GM21447 (cell line): ENCODE data around the gene NOP14.
A peak's percentile ranks its signal among the peaks of the same experiment; 100 is the strongest.
"Not testable (repeated sequence)": the region's sequence is repeated elsewhere in the genome, so short reads cannot be mapped to it uniquely, and the experiment has no call there.

Experiments
- ATAC-seq: cut with Tn5 transposase; IDR thresholded peaks from one replicate; pipeline ENCODE4 v1.9.1; 2021; ENCODE audit not compliant: unreplicated experiment

Gene NOP14

DNA sequence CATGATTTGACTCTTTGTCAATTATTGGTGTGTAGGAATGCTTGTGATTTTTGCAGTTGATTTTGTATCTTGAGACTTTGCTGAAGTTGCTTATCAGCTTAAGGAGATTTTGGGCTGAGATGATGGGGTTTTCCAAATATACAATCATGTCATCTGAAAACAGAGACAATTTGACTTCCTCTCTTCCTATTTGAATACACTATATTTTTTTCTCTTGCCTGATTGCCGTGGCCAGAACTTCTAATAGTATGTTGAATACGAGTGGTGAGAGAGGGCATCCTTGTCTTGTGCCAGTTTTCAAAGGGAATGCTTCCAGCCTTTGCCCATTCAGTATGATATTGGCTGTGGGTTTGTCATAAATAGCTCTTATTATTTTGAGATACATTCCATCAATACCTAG lies 44.9 kb downstream of the NOP14 start:
- not testable (repeated sequence) for ATAC-seq

DNA sequence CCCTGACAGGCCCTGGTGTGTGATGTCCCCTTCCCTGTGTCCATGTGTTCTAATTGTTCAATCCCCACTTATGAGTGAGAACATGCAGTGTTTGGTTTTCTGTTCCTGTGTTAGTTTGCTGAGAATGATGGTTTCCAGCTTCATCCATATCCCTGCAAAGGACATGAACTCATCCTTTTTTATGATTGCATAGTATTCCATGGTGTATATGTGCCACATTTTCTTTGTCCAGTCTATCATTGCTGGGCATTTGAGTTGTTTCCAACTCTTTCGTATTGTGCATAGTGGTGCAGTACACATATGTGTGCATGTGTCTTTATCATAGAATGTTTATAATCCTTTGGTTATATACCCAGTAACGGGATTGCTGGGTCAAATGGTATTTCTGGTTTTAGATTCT lies 46.5 kb downstream of the NOP14 start:
- not testable (repeated sequence) for ATAC-seq

DNA sequence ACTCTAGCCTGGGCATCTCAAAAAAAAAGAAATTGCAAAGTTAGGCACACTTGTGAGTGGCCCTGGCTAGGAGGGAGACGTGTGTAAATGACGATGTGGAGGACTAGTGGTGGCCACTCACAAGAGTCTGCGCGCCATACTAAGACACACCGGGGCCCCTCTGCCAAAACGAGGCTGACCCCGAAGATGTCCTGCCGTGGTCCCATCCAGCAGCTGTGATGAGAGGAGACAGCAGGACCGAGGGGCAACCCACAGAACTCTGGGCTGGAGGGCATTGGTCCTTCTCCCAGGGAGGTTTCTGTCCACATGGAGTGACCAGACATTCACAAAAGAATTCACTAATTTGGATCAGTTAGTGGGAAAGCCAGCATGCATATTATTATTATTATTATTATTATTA lies 47.4 kb downstream of the NOP14 start:
- ATAC-seq, result no peak

DNA sequence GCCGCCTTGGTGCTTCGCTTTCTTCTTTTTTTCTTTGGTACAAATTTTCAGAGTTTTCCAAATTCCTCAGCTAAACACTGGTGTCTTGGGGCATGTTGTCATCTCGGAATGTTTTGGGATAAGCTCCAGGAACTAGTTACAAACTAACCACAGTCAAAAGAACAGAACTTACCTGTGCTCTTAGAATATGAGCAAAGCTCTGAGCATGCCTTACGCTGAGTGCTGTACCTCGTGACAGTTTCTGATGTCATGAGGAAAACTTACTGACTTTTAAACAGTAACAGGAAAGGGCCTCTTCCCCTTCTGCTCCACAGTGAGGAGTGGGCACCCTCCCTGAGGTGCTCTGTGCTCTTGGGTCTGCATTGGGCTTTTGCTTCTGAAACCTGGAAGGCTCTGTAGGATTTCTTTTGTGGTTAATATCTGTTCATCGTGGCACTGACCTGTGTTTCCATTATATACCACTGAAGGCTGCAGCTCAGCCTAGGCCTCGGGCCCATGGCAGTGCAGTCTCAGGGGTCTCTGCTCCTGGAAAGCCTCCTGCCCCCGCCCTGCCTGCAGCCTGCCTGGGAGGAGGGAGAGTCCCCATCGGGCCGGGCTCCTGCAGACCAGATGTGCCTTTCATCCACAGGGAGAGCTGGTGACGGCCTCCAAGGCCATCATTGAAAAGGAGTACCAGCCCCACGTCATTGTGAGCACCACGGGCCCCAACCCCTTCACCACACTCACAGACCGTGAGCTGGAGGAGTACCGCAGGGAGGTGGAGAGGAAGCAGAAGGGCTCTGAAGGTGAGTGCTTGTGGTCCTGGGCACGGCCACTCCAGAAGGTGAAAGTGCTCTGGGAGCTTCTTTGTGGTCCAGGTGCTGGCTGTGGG lies 48.7 kb downstream of the NOP14 start:
- peak; percentile 57 for ATAC-seq

DNA sequence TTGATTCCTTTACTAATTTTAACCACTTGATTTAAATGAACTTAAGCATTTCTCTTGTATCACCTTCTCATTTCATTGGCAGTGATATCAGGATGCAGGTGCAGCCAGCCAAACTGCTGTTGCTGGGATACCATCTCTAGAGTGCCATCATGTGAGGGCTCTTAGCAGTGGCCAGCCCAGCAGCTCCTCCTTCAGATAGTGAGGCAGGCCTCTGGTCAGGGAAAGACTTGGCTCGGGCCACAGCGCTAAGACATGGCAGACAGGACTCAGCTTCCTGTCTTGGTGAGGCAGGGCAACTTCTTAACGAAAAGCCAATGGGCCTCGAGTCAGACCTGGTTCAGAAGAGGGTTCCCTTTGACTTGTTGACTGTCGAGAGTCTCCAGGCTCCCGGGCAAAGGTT lies 50.0 kb downstream of the NOP14 start:
- no peak for ATAC-seq

DNA sequence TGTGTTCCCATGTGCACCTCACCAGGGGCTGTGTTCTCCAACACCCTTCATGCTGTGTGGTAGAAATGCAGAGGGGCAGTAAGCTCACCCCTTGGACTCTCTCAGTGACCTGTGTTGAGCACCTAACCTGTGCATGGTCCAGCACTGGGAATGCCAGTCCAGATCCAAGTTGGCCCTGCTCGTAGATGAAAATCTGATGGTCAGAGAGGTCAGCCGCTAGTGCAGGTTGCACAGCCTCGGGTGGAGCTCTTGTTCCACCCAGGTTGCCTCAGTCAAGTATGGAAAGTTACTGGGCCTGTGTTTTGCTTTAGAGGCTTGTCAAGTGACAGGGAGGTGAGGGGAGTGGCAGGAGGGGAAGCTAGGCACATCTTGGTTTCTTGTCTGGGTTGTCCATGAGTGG lies 51.3 kb downstream of the NOP14 start:
- no peak for ATAC-seq

DNA sequence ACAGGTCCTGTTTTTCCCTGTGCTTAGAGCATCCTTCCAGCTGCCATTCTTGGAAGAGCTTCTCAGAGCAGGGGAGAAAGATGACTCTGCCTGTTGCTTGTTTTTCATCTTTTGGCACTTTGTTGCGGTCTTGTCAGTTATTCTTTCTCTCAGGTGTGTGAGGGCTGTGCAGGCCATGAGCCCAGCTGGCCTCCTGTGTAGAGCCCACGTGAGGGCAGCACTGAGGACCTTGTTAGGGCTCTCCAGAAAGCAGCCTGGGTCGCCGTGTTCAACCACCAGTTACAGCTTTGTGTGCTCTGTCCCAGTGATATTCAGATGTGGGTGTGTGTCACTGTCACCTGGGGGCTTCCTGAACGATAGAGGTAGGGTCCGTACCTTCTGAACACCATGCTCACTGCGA lies 52.8 kb downstream of the NOP14 start:
- ATAC-seq, result no peak

DNA sequence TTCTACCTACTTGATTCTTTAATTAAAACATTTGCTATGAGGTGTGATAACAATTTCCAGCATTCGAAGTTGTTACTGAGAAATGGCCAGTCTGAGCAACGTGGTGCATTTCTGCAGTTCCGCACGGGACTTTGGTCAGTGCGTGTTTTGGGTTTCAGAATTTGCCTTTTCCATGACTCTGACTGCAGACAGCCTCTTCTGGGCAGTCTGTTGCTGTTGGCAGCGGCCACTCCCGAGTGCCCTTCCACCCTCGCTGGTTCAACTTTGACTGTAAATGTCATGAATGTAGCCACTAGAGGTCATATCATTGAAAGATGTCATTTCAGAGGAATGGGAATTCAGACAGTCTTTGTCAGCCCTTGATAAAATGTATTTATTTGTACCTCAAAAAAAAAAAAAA lies 53.6 kb downstream of the NOP14 start:
- no peak for ATAC-seq

DNA sequence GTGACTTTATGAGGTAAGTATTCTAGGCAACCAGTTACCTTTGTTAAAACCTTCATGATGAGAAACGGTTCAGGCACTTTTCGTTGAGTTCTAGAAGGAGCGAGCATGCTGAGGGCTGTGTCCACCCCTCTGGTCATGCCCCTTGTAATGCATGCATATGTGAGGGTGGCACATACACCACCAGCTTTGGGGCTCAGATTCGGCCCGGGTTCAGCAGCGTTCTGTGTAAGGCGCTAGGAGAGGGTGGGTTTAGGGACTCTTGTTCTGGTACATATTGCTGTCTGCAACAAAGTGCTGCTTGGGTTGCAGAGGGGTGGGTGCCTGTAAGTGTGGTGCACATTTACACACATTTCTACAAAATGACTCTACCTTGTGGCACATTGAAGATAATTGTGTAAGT lies 54.5 kb downstream of the NOP14 start:
- no peak for ATAC-seq

DNA sequence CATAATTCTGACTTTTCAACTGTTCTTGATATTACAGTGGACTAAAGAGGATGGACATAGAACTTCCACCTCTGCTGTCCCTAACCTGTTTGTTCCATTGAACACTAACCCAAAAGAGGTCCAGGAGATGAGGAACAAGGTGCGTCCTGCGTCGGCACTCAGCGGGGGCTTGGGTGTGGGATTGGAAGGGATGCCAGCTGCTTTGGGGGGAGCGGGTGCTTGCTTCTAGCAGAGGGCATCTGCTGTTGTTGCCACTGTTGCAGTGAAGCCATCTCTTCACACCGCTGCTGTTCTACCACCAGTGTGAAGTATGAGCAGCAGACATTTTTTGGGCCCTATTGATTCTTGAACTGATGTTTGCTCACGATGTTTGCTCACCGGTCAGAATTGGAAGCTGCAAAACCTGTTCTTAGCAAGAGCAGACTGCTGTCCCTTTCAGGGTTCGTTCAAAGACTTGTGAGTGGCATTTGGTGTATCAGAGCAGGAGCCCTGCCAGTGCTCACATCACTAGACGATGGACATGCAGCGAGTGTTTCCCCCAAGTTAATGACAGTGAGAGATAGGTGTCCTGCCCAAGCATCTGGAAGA lies 55.4 kb downstream of the NOP14 start:
- no peak for ATAC-seq

DNA sequence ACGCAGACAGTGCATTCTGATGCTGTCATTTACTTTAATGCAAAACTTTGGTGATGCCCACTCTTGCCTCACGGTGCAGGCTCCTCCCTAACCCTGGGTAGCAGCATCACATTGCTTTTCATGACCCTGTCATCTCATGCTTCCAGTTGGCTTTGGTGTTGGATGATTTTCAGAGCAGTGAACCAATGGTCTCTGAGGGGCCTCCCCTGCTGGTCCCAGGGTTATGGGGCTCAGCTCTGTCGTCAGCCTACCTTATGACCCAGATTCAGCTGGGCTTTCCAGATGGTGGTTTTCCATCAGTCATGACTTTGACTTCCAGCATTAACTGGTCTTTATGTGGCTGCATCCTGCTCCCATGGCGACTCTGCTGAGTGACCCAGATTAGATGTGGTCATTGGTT lies 56.0 kb downstream of the NOP14 start:
- ATAC-seq, result no peak

DNA sequence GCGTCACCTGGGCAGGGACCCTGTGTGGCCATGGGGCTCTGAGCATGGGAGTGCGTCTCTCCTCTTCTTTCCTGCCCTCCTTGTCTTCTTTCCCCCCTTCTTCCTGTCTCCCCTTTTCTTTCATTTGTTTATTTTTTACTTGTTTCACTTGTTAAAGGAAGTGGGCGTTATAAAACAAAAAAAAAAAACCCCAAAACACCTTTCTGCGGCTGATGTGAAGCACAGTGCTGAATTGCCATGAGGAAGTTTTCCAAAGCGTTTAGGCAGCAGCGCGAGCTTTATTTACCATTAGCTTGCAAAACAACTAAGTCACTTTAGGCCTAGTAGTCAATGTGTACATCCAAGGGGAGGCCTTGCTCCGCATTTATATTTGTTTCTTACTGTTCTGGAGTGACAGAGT lies 57.0 kb downstream of the NOP14 start:
- ATAC-seq, result no peak

DNA sequence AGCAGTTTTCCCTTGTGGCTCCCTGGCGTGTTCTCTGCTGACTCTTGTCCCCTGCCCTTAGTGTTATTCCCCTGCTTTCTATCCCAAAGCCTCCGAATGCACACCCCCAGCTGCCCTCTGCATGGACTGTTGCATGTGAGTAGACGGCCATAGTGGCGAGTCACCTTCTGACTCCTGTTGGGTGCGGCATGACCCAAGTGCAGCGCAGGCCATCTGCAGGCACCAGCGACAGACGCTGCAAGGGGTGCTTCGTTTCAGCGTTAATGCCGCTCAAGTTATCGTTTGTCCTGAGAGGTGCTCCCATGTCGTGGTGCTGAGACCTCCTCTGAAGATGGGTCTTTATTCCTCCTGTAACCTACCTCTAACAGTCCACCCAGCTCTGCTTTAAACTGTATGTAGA lies 57.7 kb downstream of the NOP14 start:
- ATAC-seq, result no peak

DNA sequence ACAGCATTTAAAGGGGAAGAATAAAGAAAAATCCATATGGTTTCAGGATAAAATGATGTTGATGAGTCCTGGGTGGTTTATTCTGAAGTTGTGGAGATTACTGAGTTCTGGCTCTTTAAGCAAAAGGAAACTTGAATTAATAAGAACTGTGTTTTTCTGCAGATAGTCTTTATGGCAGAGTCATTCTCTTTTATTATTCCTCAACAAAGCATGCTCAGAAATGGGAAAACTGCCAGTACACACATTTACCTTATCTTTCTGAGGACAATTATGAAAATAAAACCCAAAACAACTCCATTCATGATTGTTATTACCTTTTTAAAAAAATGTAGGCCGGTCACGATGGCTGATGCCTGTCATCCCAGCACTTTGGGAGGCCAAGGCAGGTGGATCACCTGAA lies 61.1 kb downstream of the NOP14 start:
- ATAC-seq, result no peak

DNA sequence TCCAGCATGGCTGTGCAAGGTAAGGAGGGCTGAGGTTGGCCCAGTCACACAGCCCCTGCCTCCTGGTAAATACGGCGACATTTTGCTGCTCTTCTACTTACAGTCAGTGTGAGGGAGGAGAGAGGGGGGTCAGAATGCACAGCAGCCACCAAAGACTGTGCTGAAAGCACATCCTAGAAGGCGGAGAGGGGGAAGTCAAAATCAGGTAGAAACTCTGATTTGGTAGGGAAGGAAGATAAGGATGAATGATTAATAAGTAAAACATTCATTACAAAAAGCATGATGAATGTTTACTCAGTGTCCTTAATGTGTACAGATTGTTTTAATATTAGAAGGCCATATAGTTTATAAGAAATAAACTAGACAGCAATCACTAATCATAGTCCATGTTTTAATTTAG lies 62.0 kb downstream of the NOP14 start:
- ATAC-seq, result no peak

DNA sequence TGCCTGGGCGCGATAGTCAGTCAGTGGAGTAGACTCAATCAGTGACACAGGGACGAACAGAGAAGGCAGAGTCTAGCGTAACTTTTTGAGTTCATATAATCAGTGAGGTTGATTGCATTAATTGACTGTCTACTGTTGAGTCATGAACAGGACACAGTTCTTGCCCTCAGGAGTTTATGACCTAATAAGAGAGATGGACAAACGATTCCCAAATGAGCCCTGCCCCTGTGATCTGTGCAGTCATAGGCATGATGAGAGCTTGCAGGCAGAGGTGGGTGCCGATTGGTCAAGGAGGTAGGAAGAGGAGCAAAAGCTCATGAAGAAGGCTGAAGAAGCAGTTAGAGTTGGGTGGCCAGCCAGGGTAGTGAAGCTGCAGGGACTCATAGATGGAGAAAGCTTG lies 62.5 kb downstream of the NOP14 start:
- no peak for ATAC-seq

DNA sequence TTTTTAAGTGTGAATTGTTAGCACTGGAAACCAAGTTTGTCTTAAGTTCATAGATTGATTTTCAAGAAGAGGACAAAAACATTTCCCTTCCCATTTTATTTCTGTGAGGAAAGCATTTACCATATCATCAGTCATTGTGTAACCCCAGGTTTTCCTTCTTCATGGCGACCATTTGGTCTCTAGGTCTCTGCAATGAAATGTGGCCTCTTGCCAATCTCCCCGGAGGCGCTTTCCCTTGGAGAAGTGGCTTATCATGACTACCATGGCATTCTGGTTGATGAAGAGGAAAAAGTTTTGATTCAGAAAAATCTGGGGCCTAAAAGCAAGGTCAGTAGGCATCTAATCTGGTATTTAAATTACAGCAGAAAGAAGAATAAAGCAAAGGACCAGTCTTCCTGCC lies 65.2 kb downstream of the NOP14 start:
- no peak for ATAC-seq

DNA sequence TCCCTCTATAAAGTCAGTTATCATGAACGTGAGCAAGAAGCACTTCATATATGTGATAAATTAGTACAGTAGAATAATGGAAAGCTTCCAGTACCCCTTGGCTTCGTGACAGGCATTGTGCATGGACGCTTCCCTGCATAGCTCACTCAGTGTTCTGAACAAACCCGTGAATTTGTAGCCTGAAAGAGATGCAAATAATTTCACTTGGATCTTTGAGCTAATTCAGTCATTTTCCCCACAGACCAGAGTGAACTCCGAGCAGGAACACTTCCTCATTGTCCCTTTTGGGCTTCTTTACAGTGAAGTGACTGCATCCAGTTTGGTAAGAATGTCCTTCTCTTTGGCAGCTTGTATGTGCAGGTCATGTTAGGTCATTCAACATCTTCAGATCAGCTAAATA lies 69.4 kb downstream of the NOP14 start:
- no peak for ATAC-seq

DNA sequence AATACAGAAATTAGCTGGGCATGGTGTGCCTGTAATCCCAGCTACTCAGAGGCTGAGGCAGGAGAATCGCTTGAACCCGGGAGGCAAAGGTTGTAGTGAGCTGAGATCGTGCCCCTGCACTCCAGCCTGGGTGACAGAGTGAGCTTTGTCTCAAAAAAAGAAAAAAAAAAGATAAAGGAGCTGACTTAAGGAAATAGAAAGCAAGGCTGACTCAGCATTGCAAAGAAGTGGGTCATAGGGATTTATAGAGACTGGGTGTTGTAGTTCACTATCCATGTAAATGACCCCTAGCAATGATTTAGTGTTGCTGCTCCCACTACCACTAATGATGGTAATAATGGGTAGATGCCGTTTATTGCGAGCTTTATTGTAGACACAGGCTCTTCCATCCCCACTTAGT lies 71.9 kb downstream of the NOP14 start:
- no peak for ATAC-seq

DNA sequence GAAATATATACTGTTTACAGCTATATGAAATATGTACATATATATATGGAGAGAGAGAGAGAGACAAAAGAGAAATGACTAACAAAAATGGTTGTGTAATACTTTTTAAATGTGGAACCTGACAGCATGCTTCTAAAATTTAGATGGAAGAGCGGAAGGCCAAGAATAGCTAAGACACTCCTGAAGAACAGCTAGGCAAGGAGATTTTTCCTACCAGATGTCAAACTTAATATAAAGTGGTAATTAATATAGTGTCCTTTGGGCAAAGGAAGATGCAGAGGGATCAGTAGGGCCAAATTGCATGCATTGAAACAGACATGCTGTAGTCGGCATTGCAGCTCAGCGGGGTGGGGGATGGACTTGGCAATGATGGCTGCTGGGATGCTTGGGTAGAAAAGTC lies 74.3 kb downstream of the NOP14 start:
- no peak for ATAC-seq
